K562 (cell line): ENCODE data around the gene NKG7. TPM values are rescaled to one million over a fixed set of nuclear protein-coding genes. Genes with fewer than 3 reads are reported as not detected.

Experiments
- ATAC-seq: fragments of 200-7000 bp; cut with Tn5 transposase; 3 replicates; pipeline ENCODE4 v1.9.1; 2020; ENCODE audit warnings: moderate library complexity
- BruUV-seq: library from RNA; stranded (reverse); fragments of 400-500 nt; replicated peaks from 2 replicates; lab custom pipeline; 2021; lab: Mats Ljungman, UMichigan
- CTCF ChIA-PET: fragments of 300-600 bp; formaldehyde crosslinking; extraction: SDS; loops from one replicate; lab custom pipeline; 2021; ENCODE audit warnings: low intra/inter-chr PET ratio; lab: Yijun Ruan, JAX
- POLR2A ChIA-PET: fragments of 300-600, 350-650 bp; sonication (Branson Sonifier 250); formaldehyde crosslinking; extraction: SDS; loops from one replicate; lab custom pipeline; 2021; ENCODE audit warnings: antibody characterized with exemption, inconsistent platforms; lab: Yijun Ruan, JAX
- DNase-seq, 4 experiments: peaks; one replicate each; pipeline versions ENCODE4 v3.0.0 to v3.0.0-alpha.2; 2011 to 2018; ENCODE audit warnings: low spot score in 3 of 4, mixed read lengths in 3 of 4; ENCODE audit errors: extremely low read depth in 1 of 4
- FAIRE-seq: peaks from 2 replicates; lab custom pipeline; 2011; peaks lifted over from hg19 to GRCh38; lab: Jason Lieb, UNC
- H2AFZ ChIP-seq: 2 replicates; pipeline ENCODE4 v1.6.0; 2011; ENCODE audit warnings: low read depth, low read length, control low read depth, inconsistent platforms
- H3K27ac ChIP-seq: fragments of 200-600 bp; 3 replicates; pipeline ENCODE4 v1.8.0; 2011; ENCODE audit warnings: low read depth, mild to moderate bottlenecking, control low read depth, inconsistent platforms, low read length, moderate library complexity, mixed read lengths; ENCODE audit errors: extremely low read depth
- H3K27me3 ChIP-seq, 2 experiments: fragments of 300-600 bp in 1 of 2; 2 replicates in 1 of 2; 3 replicates in 1 of 2; pipeline versions ENCODE4 v1.6.0 to v1.8.0; 2011; ENCODE audit warnings: inconsistent platforms in 2 of 2, low read length in 2 of 2, mild to moderate bottlenecking in 1 of 2, mixed read lengths in 1 of 2, moderate library complexity in 1 of 2; ENCODE audit not compliant: control insufficient read depth in 2 of 2, insufficient read depth in 2 of 2
- H3K36me3 ChIP-seq: fragments of 300-600 bp; 3 replicates; pipeline ENCODE4 v1.8.0; 2011; ENCODE audit warnings: mild to moderate bottlenecking, low read length, inconsistent platforms; ENCODE audit not compliant: control insufficient read depth, insufficient read depth
- H3K4me1 ChIP-seq, 2 experiments: fragments of 200-600 bp in 1 of 2; replicated peaks in 1 of 2; 2 replicates in 1 of 2; 3 replicates in 1 of 2; pipeline versions ENCODE4 v1.5.1 to v1.8.0; 2011; ENCODE audit warnings: inconsistent platforms in 2 of 2, low read length in 2 of 2, mild to moderate bottlenecking in 1 of 2, mixed read lengths in 1 of 2, moderate library complexity in 1 of 2; ENCODE audit not compliant: control insufficient read depth in 2 of 2, insufficient read depth in 2 of 2
- H3K4me2 ChIP-seq: 2 replicates; pipeline ENCODE4 v1.6.1; 2011; ENCODE audit warnings: low read length, control low read depth, inconsistent platforms, mixed read lengths; ENCODE audit not compliant: insufficient read depth
- H3K4me3 ChIP-seq: fragments of 200-600 bp; sonication (generic), shearing (Covaris generic); 2 replicates; pipeline ENCODE4 v1.5.1; 2016; ENCODE audit warnings: control low read depth, inconsistent platforms
- H3K79me2 ChIP-seq: fragments of 200-600 bp; 3 replicates; pipeline ENCODE4 v1.8.0; 2011; ENCODE audit warnings: low read length, inconsistent platforms; ENCODE audit not compliant: control insufficient read depth, insufficient read depth
- H3K9ac ChIP-seq, 2 experiments: 2 replicates each; pipeline versions ENCODE4 v1.6.0 to v1.6.1; 2011; ENCODE audit warnings: low read depth in 2 of 2, low read length in 2 of 2, control low read depth in 1 of 2, inconsistent platforms in 1 of 2, mild to moderate bottlenecking in 1 of 2, mixed read lengths in 1 of 2; ENCODE audit not compliant: insufficient read depth in 1 of 2
- H3K9me1 ChIP-seq: one replicate; pipeline ENCODE4 v1.6.0; 2011; ENCODE audit warnings: inconsistent platforms, mild to moderate bottlenecking, low read length, moderate library complexity; ENCODE audit not compliant: control insufficient read depth, insufficient read depth
- H3K9me3 ChIP-seq: replicated peaks from 2 replicates; pipeline ENCODE4 v1.5.1; 2011; ENCODE audit warnings: low read depth, low read length, inconsistent platforms; ENCODE audit not compliant: control insufficient read depth, insufficient read depth
- H4K20me1 ChIP-seq: replicated peaks from 2 replicates; pipeline ENCODE4 v1.6.1; 2011; ENCODE audit warnings: low read length, inconsistent platforms, mixed read lengths; ENCODE audit not compliant: control insufficient read depth, insufficient read depth
- BRF1 ChIP-seq: IDR thresholded peaks from 3 replicates; pipeline ENCODE4 v1.6.1; 2011; ENCODE audit warnings: borderline replicate concordance, mild to moderate bottlenecking; ENCODE audit not compliant: insufficient read length; ENCODE audit errors: extremely low read depth
- CREBBP ChIP-seq: IDR thresholded peaks from one replicate; pipeline ENCODE4 v1.6.1; 2012; ENCODE audit warnings: low read depth, mild to moderate bottlenecking, control low read depth, inconsistent platforms, low read length
- CTBP1 ChIP-seq: fragments of 450-650 bp; IDR thresholded peaks from 2 replicates; pipeline ENCODE4 v1.6.1; 2016; ENCODE audit warnings: borderline replicate concordance
- NFIX ChIP-seq: fragments of 250-450 bp; sonication (Bioruptor Pico); IDR thresholded peaks from 2 replicates; pipeline ENCODE4 v1.4.0; 2020; ENCODE audit warnings: low read depth, mild to moderate bottlenecking, moderate library complexity
- RB1 ChIP-seq: fragments of 450-650 bp; IDR thresholded peaks from 2 replicates; pipeline ENCODE4 v1.6.1; 2017; ENCODE audit warnings: low read depth, mild to moderate bottlenecking
- RBM17 ChIP-seq: fragments of 200-400 bp; formaldehyde crosslinking; IDR thresholded peaks from 2 replicates; pipeline ENCODE4 v1.6.1; 2017; ENCODE audit warnings: low read depth, mild to moderate bottlenecking, low read length, borderline replicate concordance
- ZNF253 ChIP-seq: fragments of 250-450 bp; sonication (Bioruptor Pico); conservative IDR thresholded peaks from 2 replicates; pipeline ENCODE4 v1.6.1; 2021; ENCODE audit warnings: mild to moderate bottlenecking
- ZNF354B ChIP-seq: fragments of 250-450 bp; sonication (Bioruptor Pico); IDR thresholded peaks from 2 replicates; pipeline ENCODE4 v1.4.0; 2020
- ZNF717 ChIP-seq: fragments of 250-450 bp; sonication (Bioruptor Pico); IDR thresholded peaks from 2 replicates; pipeline ENCODE4 v1.5.0; 2021
- ZNF766 ChIP-seq: fragments of 200-800 bp; sonication (Bioruptor generic); conservative IDR thresholded peaks from 2 replicates; pipeline ENCODE4 v1.6.1; 2016; ENCODE audit warnings: missing genetic modification characterization, missing compliant biosample characterization
- WGBS: fragments of 100-300 bp; shearing (Covaris generic); methylation state at CpG from one replicate; pipeline ENCODE4 v1.1.6; 2016; ENCODE audit warnings: low coverage, mixed read lengths; ENCODE audit not compliant: insufficient coverage; ENCODE audit errors: missing lambda C conversion rate; 5-methylcytosine and 5-hydroxymethylcytosine counted together
- in situ Hi-C: fragments of 300-500 bp; cut with MboI; formaldehyde crosslinking; loops from 4 replicates; pipeline ENCODE4 v1.15.0; 2018; ENCODE audit warnings: inconsistent platforms, mixed read lengths
- intact Hi-C: fragments of 100-400 bp; cut with micrococcal nuclease; formaldehyde crosslinking; loops from 2 replicates; pipeline ENCODE4 v1.14.2; 2022
- polyA plus RNA-seq, 8 experiments: library from polyadenylated mRNA; depleted of rRNA in 4 of 8; stranded (reverse) in 5 of 8; unstranded in 3 of 8; fragments of >200 nt; fragmentation: Nextera tagmentation in 2 of 8; fragmentation: Illumina TruSeq in 1 of 8; extraction: Ambion mirVana in 2 of 8; extraction: Trizol in 1 of 8; gene quantifications; 2 replicates each; pipeline versions ENCODE4 v1.2.1 to v1.2.3, GENCODE V29; 2011 to 2014; ENCODE audit warnings: inconsistent platforms in 1 of 8, missing spikeins in 1 of 8
- total RNA-seq, 7 experiments: library from RNA; depleted of rRNA in 6 of 7; stranded (reverse); fragments of >200 nt in 6 of 7; fragmentation: Illumina TruSeq in 2 of 7; extraction: Trizol in 2 of 7; gene quantifications; 2 replicates each; pipeline versions ENCODE4 v1.2.1 to v1.2.3, GENCODE V29; 2011 to 2021; ENCODE audit warnings: low replicate concordance in 1 of 7
- TF ChIP-seq, protein P1 (sequence below): fragments of 450-650 bp; conservative IDR thresholded peaks from 2 replicates; pipeline ENCODE4 v1.6.1; 2016; ENCODE audit warnings: missing genetic modification characterization, low read depth, mild to moderate bottlenecking, missing compliant biosample characterization, moderate library complexity
- TF ChIP-seq, protein P2 (sequence below): fragments of 450-650 bp; formaldehyde crosslinking; IDR thresholded peaks from 2 replicates; pipeline ENCODE4 v1.4.0; 2020; ENCODE audit warnings: mild to moderate bottlenecking, moderate library complexity
- TF ChIP-seq, protein P3 (sequence below): IDR thresholded peaks from 3 replicates; pipeline ENCODE4 v1.6.1; 2011; ENCODE audit warnings: borderline replicate concordance, mild to moderate bottlenecking; ENCODE audit not compliant: insufficient read length, insufficient read depth
- TF ChIP-seq, protein P4 (sequence below): IDR thresholded peaks from 3 replicates; pipeline ENCODE4 v1.6.1; 2011; ENCODE audit warnings: borderline replicate concordance, mild to moderate bottlenecking, moderate library complexity; ENCODE audit not compliant: insufficient read length; ENCODE audit errors: extremely low read depth

NKG7 gene
- total and polyA plus RNA-seq, 9 of the 15 experiments (the other 6 are each of a cell fraction or from before 2014, with no cell fraction given), result 0.30 to 0.70 (median 0.51) TPM; not detected in 2

DNA sequence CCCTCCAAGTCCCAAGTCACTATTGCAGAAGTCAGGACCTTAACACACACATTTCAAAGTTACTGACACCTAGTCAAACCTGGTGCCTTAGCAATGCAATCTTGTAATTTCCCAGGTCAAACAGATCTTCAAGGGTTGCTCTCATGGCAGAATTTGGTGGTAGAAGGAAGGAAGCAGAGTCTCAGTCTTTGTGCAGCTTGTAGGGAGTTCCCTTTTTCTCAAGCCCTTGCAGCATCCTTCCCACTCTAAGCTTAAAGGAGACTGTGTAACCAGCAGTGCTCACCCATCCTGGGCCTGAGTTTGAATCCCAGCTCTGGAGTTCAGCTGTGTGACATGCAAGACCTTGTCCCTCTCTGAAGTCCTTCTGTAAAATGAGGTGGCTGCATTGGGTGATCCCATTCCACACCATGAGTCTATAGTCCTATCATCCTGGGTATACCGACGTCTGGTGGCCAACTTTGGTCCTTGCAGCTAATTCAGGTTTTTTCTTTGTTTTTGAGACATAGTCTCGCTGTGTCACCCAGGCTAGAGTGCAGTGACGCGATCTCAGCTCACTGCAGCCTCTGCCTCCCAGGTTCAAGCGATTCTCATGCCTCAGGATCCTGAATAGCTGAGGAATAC lies 35.2 kb upstream of the NKG7 start:
- POLR2A ChIA-PET, result interaction anchor here (0.6 to 2.3 kb wide), 9 partner anchors 10 to 253 kb away, joined by 3 to 14 read pairs (median 4); partner anchors contain the start of genes C19orf84, SIGLEC10 and VSIG10L
- peak; percentile 90 for FAIRE-seq
- H3K4me2 ChIP-seq, result no peak overlapping the region
- TF ChIP-seq CTBP1 (peak; percentile 57; the same call in 1 of the 2 replicates), NFIX (CRISPR knock-in tag) (no peak), RB1 (0 out of 2 replicates have a peak, but pooled peaks have one; percentile 18), ZNF354B (CRISPR knock-in tag) (no peak), BRF1 (no peak), RBM17 (no peak), ZNF717 (CRISPR knock-in tag) (no peak), ZNF253 (no peak), CREBBP (no peak), ZNF766 (CRISPR knock-in tag) (no peak)
- TF ChIP-seq, protein P1, sequence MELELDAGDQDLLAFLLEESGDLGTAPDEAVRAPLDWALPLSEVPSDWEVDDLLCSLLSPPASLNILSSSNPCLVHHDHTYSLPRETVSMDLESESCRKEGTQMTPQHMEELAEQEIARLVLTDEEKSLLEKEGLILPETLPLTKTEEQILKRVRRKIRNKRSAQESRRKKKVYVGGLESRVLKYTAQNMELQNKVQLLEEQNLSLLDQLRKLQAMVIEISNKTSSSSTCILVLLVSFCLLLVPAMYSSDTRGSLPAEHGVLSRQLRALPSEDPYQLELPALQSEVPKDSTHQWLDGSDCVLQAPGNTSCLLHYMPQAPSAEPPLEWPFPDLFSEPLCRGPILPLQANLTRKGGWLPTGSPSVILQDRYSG (tag), result no peak
- TF ChIP-seq, protein P2, sequence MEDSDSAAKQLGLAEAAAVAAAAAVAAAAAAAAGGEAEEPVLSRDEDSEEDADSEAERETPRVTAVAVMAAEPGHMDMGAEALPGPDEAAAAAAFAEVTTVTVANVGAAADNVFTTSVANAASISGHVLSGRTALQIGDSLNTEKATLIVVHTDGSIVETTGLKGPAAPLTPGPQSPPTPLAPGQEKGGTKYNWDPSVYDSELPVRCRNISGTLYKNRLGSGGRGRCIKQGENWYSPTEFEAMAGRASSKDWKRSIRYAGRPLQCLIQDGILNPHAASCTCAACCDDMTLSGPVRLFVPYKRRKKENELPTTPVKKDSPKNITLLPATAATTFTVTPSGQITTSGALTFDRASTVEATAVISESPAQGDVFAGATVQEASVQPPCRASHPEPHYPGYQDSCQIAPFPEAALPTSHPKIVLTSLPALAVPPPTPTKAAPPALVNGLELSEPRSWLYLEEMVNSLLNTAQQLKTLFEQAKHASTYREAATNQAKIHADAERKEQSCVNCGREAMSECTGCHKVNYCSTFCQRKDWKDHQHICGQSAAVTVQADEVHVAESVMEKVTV (CRISPR knock-in tag), result peak; percentile 70; the same call in 1 of the 2 replicates
- TF ChIP-seq, protein P3, sequence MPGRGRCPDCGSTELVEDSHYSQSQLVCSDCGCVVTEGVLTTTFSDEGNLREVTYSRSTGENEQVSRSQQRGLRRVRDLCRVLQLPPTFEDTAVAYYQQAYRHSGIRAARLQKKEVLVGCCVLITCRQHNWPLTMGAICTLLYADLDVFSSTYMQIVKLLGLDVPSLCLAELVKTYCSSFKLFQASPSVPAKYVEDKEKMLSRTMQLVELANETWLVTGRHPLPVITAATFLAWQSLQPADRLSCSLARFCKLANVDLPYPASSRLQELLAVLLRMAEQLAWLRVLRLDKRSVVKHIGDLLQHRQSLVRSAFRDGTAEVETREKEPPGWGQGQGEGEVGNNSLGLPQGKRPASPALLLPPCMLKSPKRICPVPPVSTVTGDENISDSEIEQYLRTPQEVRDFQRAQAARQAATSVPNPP, result no peak
- TF ChIP-seq, protein P4, sequence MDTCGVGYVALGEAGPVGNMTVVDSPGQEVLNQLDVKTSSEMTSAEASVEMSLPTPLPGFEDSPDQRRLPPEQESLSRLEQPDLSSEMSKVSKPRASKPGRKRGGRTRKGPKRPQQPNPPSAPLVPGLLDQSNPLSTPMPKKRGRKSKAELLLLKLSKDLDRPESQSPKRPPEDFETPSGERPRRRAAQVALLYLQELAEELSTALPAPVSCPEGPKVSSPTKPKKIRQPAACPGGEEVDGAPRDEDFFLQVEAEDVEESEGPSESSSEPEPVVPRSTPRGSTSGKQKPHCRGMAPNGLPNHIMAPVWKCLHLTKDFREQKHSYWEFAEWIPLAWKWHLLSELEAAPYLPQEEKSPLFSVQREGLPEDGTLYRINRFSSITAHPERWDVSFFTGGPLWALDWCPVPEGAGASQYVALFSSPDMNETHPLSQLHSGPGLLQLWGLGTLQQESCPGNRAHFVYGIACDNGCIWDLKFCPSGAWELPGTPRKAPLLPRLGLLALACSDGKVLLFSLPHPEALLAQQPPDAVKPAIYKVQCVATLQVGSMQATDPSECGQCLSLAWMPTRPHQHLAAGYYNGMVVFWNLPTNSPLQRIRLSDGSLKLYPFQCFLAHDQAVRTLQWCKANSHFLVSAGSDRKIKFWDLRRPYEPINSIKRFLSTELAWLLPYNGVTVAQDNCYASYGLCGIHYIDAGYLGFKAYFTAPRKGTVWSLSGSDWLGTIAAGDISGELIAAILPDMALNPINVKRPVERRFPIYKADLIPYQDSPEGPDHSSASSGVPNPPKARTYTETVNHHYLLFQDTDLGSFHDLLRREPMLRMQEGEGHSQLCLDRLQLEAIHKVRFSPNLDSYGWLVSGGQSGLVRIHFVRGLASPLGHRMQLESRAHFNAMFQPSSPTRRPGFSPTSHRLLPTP, result no peak

More for the DNA sequence above, 35.2 kb upstream of the NKG7 start:
- H3K27ac ChIP-seq, result no peak overlapping the region
- H3K27me3 ChIP-seq, result no peaks in the 10 kb centered on the region
- CTCF ChIA-PET, result interaction anchor here (0.6 to 1.8 kb wide), 6 partner anchors 12 to 253 kb away, joined by 3 to 10 read pairs (median 5); no protein-coding TSS in a partner anchor
- peaks cover 4% of the 10 kb centered on the region for H3K36me3 ChIP-seq
- no TSS peak for BruUV-seq
- ATAC-seq (peak; percentile 98), DNase-seq (peak; percentile 77 to 84 (median 79))
- H4K20me1 ChIP-seq, result no peaks in the 10 kb centered on the region
- WGBS, result 7% methylated on average over 6 of the region's 6 CpGs
- peaks cover 7 to 13% of the 10 kb centered on the region in 2 experiments; a peak in 4 of 5 replicates for H3K4me1 ChIP-seq
- in situ Hi-C loops (no loop called here), intact Hi-C loops (loop anchor here (1.0 kb wide), 1 partner anchor 68 kb away; no protein-coding TSS in a partner anchor)
- no peaks in the 10 kb centered on the region for H3K9me1 ChIP-seq
- H2AFZ ChIP-seq, result no peak overlapping the region; the same call in 1 of the 2 replicates
- H3K9ac ChIP-seq, result peak overlapping the region in 1 of 2 experiments; percentile 19; a peak in 1 of 4 replicates
- H3K4me3 ChIP-seq, result no peak overlapping the region
- peaks cover 3% of the 10 kb centered on the region; the same call in 1 of the 2 replicates for H3K9me3 ChIP-seq
- H3K79me2 ChIP-seq, result no peaks in the 10 kb centered on the region
